Measurements from ENCODE around the gene PYROXD2.

PYROXD2 gene

DNA sequence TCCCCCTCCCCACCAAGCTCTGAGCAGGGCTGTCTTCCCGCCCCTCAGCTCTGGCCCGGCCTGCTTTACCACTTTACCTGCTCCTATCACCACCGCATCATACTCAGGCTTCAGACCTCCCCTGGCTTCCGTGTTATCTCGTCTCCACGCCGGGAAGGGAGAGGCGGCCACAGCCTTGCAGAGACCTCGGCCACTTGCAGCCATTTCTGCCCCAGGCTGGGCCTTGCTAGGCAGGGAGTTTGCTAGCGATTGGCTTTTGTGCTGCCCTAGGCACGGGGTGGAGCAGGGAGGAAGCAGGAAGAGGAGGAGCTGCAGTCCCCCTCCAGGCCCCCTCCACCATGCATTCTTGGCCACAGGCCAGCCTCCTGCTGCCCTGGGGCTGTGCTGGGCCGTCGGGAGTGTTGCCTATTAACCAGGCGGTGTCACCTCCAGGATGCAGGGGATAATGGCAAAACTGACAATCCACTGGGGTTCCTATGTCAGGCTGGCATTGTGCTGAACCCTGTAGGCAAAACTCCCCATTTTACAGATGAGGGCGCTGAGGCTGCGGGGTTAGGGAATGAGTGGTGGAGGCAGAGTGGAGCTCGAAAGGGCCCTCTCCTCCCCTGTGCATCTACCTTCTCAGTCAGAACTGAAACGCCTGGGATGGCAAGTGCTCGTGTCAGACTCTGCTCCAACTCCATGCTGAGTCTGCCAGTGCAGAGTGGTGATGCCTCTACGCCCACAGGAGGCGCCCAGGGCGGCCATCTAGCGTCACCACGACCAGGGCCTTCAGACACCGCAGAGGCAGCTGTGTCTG lies at the start of gene PYROXD2:
TSS of gene PYROXD2 (minus strand) at position 251 of the 799 bp plus-strand sequence. CDS start at position 204, 47 bp downstream.
- peak; percentile 45 for DNase-seq

GRCh38 chr10:98463976-98464754 lies 49.2 kb upstream of the PYROXD2 start:
- DNase-seq = no peak

DNA sequence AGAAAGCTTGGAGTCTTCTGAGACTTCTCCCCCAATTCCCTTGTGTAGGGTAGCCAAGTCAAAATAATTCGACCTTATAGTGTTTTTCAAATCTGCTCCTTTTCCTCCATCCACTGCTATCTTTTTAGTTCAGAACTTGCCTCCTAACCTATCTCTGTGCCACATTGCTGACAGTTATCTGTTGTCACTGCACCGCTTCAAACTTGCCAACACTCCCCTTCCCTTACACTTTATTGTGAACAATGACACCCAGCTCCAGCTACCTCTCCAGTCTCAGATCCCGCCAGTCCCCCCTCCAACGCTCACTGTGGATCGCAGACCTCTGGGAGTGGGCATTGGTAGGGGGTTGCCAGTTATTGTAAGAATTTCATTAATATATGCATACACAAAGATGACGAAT lies 48.0 kb upstream of the PYROXD2 start:
- DNase-seq = no peak

- no peak for DNase-seq
These were observed 46.5 kb upstream of the PYROXD2 start for GRCh38 chr10:98461500-98461842.

DNA sequence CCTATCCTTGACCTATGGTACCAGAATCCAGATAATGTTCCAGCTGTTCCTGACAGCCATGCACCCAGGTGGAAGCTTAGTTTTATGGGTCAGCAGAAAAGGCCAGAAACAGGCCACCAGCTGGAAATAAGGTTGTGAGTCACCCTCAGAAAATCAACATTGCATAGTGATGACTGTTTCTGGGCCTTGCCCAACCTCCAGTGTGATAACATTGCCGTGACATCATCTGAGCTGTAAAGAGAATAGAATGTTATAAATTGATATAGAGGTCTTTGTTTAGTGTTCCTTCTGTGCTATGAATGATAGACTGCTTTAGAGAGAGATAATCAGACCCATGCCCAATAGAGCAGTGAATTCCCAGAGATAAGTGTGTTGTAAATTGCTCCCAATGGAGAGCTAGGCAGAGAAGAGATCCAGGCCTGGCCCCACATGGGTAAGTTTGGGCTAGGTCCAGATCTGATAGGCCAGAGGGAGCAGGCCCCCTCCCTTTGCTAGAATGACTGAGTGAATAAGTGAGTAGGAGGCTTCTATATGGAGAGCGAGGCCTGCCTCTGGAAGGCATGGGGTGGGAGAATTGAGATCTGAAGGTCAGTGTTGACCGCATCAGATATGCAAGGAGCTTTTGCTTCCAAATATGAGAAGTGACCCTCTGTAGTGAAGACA lies 46.0 kb upstream of the PYROXD2 start:
- DNase-seq = no peak

- DNase-seq = no peak
These were observed 44.1 kb upstream of the PYROXD2 start for GRCh38 chr10:98458809-98459784.

GRCh38 chr10:98457721-98458120 lies 42.7 kb upstream of the PYROXD2 start:
- DNase-seq = no peak

DNA sequence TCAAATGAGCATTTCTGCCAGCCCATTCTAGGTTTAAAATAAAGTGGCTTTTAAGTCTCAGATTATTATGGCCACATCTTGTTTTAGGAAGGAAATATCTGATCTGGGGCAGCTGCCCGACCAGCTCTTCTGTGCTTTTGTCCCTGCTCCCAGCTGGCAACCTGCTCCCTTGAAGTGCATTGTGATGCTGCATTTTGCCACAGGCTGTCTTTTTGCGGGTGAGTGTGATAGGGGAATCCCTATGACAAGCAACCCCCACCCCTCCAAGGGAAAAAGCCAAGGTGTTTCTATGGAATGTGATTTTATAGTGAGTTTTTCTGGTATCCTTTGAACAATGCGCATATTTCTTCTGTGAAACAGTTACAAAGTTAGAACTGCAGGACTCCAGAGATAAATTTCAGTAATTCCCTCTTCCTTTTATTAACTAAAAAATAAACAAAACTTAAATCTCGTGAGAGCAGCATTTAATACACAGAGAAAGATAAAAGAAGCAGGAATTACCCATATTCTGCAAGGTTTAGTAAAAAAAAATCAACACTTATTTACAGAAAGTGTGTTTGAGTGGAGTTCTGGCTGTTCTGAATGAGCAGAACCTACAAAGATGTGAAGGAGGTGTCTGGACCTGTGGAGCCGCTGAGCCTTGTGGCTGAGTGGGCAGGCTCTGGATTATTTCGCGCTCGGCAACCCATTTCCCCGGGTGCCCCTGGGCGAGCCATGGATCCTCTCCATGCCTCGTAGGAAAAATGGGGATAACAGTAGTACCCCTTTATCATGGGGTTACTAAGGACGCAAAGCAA lies 41.9 kb upstream of the PYROXD2 start:
- no peak for DNase-seq

- DNase-seq = no peak
These were observed 41.1 kb upstream of the PYROXD2 start for GRCh38 chr10:98456043-98456570.

DNA sequence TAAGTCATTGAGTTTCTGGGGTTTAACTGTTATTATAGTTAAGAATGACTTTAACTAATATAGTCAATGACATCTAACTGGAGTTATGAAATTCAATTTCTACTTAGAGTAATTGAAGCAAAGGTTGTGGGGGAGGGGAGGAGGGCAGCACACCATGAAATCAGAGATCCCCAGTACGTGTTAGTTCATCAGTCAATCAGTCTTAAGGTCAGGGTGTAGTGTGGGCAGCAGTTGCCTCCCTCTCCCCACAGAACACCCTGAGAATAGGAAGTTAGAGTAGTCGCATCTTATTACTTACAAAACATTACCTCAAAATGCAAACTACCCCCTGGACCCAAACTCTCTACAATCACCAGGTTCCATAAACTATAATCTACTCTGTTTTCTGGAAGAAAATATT lies 38.7 kb upstream of the PYROXD2 start:
- DNase-seq = no peak

DNA sequence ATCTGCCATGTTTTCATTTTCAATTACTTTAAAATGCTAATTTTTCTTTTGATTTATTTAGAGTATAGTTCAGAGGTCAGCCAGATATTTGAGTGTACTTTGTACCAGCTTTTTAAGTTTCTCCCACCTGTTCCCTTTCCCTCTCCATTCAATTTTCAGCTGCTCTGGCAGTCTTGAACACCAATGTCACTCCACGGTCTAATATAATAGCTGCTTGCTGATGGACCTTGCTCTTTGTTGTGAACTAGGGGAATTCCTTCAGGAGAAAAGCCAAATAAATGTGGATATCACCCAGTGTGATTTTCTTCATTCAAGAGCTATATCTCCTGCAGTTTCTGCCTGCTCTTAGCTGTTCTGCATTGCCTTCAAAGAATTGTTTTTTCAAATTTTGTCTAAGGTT lies 35.6 kb upstream of the PYROXD2 start:
- DNase-seq = no peak

GRCh38 chr10:98449287-98449686 lies 34.3 kb upstream of the PYROXD2 start:
- no peak for DNase-seq

- peak; percentile 41 for DNase-seq
These were observed 31.8 kb upstream of the PYROXD2 start, which contains the start of gene HPS1 for GRCh38 chr10:98446661-98447221. Gene HPS1 (minus strand): TSS chr10:98446935. CDS start chr10:98443240, 3,695 bp downstream.

GRCh38 chr10:98446151-98446660 lies 31.2 kb upstream of the PYROXD2 start:
- DNase-seq = no peak

GRCh38 chr10:98445200-98445812 lies 30.3 kb upstream of the PYROXD2 start:
- DNase-seq = no peak

DNA sequence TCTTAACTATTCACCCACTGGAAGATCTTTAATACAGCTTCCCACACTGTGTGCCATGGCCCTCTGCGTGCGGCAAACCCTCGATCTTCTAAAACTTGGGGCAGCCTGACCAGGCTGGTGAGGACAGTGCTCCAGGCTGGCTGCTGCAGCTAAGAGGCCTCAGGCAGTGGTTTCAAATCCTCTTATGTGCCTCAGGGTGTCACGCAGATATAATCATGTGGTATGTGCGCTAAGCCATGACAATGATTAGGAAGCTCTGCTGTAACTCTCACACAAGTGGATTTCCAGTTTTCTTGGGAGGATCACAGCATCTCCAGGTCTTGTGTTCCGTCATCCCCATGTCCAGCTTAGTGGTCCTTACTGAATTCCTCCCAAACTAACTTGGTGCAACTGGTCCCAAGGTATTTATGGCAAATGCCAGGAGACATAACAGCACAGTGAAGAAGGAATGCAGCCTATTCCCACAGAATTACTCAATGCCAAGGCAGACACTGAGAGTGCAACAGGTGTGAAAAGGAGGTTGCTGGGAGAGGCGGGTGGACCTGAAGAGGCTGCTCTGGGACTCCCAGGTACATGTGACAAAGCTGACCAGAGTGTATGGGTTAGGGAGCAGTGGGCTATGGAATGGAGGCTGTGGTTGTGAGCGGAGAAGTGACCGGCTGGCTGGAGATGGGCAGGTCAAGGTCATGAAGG lies 29.5 kb upstream of the PYROXD2 start:
- DNase-seq = no peak

- DNase-seq = no peak
These were observed 23.7 kb upstream of the PYROXD2 start for GRCh38 chr10:98438715-98439114.

DNA sequence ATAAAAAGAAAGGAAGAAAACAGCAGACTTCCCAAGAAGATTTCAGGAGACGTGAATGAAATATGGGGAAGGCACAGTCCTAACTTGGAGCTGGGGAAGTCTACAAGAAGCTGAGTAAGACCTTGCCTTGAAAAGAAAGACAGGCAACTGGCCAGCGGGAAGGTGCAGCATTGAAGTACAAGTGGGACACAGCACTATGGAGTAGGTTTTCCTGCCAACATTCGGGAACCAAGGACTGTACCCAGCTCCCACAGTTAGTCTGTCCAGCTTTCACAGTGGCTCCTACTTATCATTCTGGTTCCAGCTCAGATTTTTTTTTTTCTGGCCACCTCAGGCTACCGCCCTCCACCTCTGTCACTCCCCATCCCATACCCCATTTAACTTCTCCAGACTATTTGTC lies 21.7 kb upstream of the PYROXD2 start:
- DNase-seq = no peak

DNA sequence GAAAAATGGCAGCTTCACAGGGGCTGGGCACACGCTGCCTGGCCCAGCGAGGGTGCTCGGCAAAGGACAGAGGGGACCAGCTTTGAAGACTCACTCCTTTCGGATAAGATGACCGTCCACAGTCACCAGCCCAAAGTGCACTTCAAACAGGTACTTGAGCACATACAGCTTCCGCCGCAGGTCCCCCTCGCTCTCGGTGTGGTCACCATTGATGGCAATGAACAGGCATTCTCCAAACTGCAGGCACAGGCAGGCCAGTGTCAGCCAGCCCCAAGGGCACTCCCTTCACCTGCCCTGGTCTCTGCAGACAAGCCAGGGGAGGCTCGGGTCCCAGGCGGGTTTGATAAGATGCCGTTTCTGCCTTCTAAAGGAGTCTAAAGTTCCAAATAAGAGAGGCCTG lies 20.2 kb upstream of the PYROXD2 start:
- DNase-seq = no peak

All from GOT3 (cell line).